Naive B cell (primary cell): Measurements from ENCODE around the gene HENMT1. TPM values are rescaled to one million over a fixed set of nuclear protein-coding genes. Genes with fewer than 3 reads are reported as not detected.
"Not testable (repeated sequence)": the region's sequence is repeated elsewhere in the genome, so short reads cannot be mapped to it uniquely, and the experiment has no call there.

Experiments
- ATAC-seq, 2 donors: fragments of 150-1000 bp; cut with Tn5 transposase; 2 replicates each; pipeline ENCODE4 v1.10.0; 2021; ENCODE audit warnings: low read depth in 2 of 2, mild to moderate bottlenecking in 2 of 2, moderate library complexity in 2 of 2
- DNase-seq: peaks from one replicate; pipeline ENCODE4 v3.0.0; 2022
- H3K27ac Mint-ChIP-seq, 6 donors: one replicate each; pipeline ENCODE4 v1.8.0; 2020 to 2022; ENCODE audit warnings: mild to moderate bottlenecking in 6 of 6, mixed read lengths in 6 of 6, moderate library complexity in 5 of 6, inconsistent platforms in 2 of 6
- H3K27me3 Mint-ChIP-seq, 3 donors: one replicate each; pipeline ENCODE4 v1.8.0; 2021 to 2022; ENCODE audit warnings: mixed read lengths in 3 of 3, mild to moderate bottlenecking in 1 of 3
- H3K36me3 Mint-ChIP-seq, 2 donors: one replicate each; pipeline ENCODE4 v1.8.0; 2020 to 2022; ENCODE audit warnings: mixed read lengths in 2 of 2, inconsistent platforms in 1 of 2, mild to moderate bottlenecking in 1 of 2
- H3K4me1 Mint-ChIP-seq, 3 donors: one replicate each; pipeline ENCODE4 v1.8.0; 2020 to 2022; ENCODE audit warnings: mixed read lengths in 3 of 3, inconsistent platforms in 1 of 3, mild to moderate bottlenecking in 1 of 3, moderate library complexity in 1 of 3
- H3K4me3 Mint-ChIP-seq, 8 donors: one replicate each; pipeline ENCODE4 v1.8.0; 2020 to 2022; ENCODE audit warnings: mild to moderate bottlenecking in 8 of 8, mixed read lengths in 8 of 8, moderate library complexity in 8 of 8, inconsistent platforms in 2 of 8
- H3K9me3 Mint-ChIP-seq, 7 donors: one replicate each; pipeline ENCODE4 v1.8.0; 2020 to 2022; ENCODE audit warnings: mixed read lengths in 7 of 7, mild to moderate bottlenecking in 5 of 7, inconsistent platforms in 2 of 7, moderate library complexity in 1 of 7
- polyA plus RNA-seq, 6 donors: library from polyadenylated mRNA; unstranded; fragments of 300-500 nt; fragmentation: Illumina TruSeq; gene quantifications; one replicate each; pipeline ENCODE4 v1.2.3, GENCODE V29; 2021; ENCODE audit warnings: low read depth in 6 of 6

HENMT1 gene
- polyA plus RNA-seq, 6 donors from 2014 or later: 3.2 to 14.6 (median 9.1) TPM

DNA sequence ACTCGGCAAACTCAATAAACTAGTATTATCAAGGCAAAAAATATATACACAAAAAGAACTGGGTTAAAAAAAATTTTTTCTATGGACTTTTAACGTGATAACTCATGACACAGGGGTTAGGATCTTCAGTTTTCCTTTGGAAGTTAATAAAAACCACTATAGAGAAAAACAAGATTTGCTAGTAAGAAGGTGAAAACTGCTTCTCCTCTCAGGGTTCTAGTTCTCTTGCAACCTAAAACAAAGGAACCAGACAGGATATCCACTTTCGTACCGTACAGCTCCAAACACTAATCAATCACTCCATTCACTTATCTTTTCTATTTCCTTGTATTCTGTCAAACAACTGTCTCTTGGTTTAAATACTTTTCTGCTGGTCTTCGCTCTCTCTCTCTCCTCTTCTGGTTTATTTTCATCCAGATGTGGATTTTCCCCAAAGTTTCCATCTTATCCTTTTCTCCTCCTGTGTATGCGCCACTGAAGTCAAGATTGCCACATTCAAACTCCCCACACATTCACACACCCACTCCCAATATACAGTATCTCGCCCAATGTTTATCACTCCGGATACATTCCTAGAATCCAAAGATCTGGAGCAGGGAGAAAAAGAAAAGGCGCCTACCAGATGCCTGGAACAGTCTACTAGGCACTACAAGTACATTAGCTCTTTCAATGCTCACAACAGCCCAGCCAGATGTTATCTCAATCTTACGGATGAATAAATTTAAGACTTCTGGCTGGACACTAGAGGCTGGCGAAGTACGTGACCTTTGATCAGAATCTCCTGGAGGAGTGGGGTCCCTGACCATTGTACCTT is 30.4 kb upstream of the HENMT1 start:
- DNase-seq (no peak), ATAC-seq (no peak)
- Mint-ChIP-seq H3K27me3 (peaks cover 0 to 7% (median 0%) of the 10 kb centered on the region in 3 donors), H3K4me3 (peak overlapping the region; percentile 89 to 100 (median 97)), H3K36me3 (peaks cover 0 to 7% of the 10 kb centered on the region in 2 donors), H3K27ac (peak overlapping the region; percentile 97 to 100 (median 98)), H3K9me3 (no peaks in the 10 kb centered on the region), H3K4me1 (peaks cover 26 to 47% (median 43%) of the 10 kb centered on the region in 3 donors)

- DNase-seq: no peak
- Mint-ChIP-seq H3K27ac (no peak overlapping the region), H3K27me3 (peaks cover 5 to 24% (median 15%) of the 10 kb centered on the region in 3 donors)
Measured at GRCh38 chr1:108686614-108687313, 25.9 kb upstream of the HENMT1 start.

GRCh38 chr1:108685529-108685928 is 24.6 kb upstream of the HENMT1 start:
- no peak for ATAC-seq
- peaks cover 5 to 34% (median 15%) of the 10 kb centered on the region in 3 donors for H3K27me3 Mint-ChIP-seq
- H3K27ac Mint-ChIP-seq: no peak overlapping the region
- H3K4me1 Mint-ChIP-seq: peaks cover 0 to 4% (median 3%) of the 10 kb centered on the region in 3 donors
- no peak for DNase-seq
- no peak overlapping the region for H3K4me3 Mint-ChIP-seq
- H3K9me3 Mint-ChIP-seq: no peaks in the 10 kb centered on the region
- H3K36me3 Mint-ChIP-seq: no peaks in the 10 kb centered on the region

More at GRCh38 chr1:108686614-108687313, 25.9 kb upstream of the HENMT1 start:
- Mint-ChIP-seq H3K4me3 (no peak overlapping the region), H3K36me3 (no peaks in the 10 kb centered on the region), H3K9me3 (no peaks in the 10 kb centered on the region), H3K4me1 (peaks cover 5 to 15% (median 15%) of the 10 kb centered on the region in 3 donors)
- no peak for ATAC-seq

DNA sequence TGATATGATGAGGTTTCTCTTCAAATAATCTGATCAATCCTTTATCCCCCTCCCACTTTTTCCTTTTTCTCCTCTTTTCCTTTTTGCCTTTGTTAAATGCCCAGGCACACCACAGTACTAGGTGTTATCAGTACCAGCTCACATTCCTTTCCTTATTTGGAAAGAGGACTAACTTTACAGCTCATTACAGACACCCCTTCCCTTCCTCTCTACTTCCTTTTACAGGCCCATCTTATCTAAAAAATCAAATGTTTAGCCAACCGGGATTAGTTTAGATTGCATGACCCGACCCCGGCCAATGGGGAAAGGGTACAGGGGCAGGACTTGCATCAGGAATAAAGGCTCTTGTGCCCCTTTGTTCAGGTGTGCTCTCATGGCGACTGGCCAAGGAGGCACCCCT is 20.8 kb upstream of the HENMT1 start:
- H3K9me3 Mint-ChIP-seq, H3K27ac Mint-ChIP-seq, DNase-seq, H3K36me3 Mint-ChIP-seq, ATAC-seq, H3K4me1 Mint-ChIP-seq: not testable (repeated sequence)
- Mint-ChIP-seq H3K4me3 (peak overlapping the region in 1 of 8 donors; percentile 69), H3K27me3 (peaks cover 5 to 28% (median 20%) of the 10 kb centered on the region in 3 donors)

DNA sequence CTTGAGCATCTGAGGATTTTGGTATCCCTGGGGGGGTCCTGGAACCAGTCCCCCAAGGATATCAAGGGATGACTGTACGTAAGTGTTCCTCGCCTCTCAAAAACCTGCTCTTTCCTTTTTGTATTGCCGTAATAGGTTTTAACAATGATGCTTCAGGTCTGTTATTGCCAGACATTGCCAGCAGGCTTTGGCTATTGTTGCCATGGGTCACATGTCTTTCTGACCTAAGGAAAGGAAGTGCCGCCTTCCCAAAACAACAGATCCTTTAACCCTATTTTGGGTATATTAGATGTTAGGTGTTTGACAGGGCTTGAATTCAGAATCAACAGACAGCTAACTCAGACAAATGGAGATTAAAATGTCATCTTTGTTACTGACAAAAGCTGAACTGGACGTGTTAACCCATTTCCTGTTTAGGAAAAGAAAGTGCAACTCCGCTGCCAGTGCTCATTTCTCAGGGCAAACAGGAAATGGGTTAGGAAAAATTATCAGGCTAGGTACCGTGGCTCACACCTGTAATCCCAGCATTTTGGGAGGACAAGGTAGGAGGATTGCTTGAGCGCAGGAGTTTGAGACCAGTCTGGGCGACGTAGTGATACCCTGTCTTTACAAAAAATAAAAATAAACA is 18.8 kb upstream of the HENMT1 start:
- no peak overlapping the region for H3K27ac Mint-ChIP-seq
- H3K27me3 Mint-ChIP-seq: peaks cover 7 to 28% (median 16%) of the 10 kb centered on the region in 3 donors
- DNase-seq: no peak
- peaks cover 0 to 2% (median 0%) of the 10 kb centered on the region in 7 donors for H3K9me3 Mint-ChIP-seq
- ATAC-seq: no peak
- no peaks in the 10 kb centered on the region for H3K36me3 Mint-ChIP-seq
- no peak overlapping the region for H3K4me3 Mint-ChIP-seq
- H3K4me1 Mint-ChIP-seq: peaks cover 0 to 6% (median 0%) of the 10 kb centered on the region in 3 donors

GRCh38 chr1:108678706-108679105 is 17.8 kb upstream of the HENMT1 start:
- peaks cover 11 to 25% (median 16%) of the 10 kb centered on the region in 3 donors for H3K27me3 Mint-ChIP-seq
- H3K9me3 Mint-ChIP-seq: peaks cover 0 to 3% (median 0%) of the 10 kb centered on the region in 7 donors
- DNase-seq: no peak
- no peak overlapping the region for H3K27ac Mint-ChIP-seq
- ATAC-seq: peak; percentile 41 to 65
- H3K4me3 Mint-ChIP-seq: peak overlapping the region in 1 of 8 donors; percentile 3
- peaks cover 0 to 6% (median 0%) of the 10 kb centered on the region in 3 donors for H3K4me1 Mint-ChIP-seq
- no peaks in the 10 kb centered on the region for H3K36me3 Mint-ChIP-seq

- no peaks in the 10 kb centered on the region for H3K36me3 Mint-ChIP-seq
- no peak for ATAC-seq
- H3K4me3 Mint-ChIP-seq: no peak overlapping the region
- H3K27ac Mint-ChIP-seq: no peak overlapping the region
- peaks cover 11 to 42% (median 31%) of the 10 kb centered on the region in 3 donors for H3K27me3 Mint-ChIP-seq
- peaks cover 0 to 3% (median 0%) of the 10 kb centered on the region in 7 donors for H3K9me3 Mint-ChIP-seq
- DNase-seq: no peak
- H3K4me1 Mint-ChIP-seq: peaks cover 0 to 3% (median 0%) of the 10 kb centered on the region in 3 donors
Measured at GRCh38 chr1:108671143-108671542, 10.2 kb upstream of the HENMT1 start.

- H3K27ac Mint-ChIP-seq: no peak overlapping the region
- H3K9me3 Mint-ChIP-seq: peaks cover 0 to 3% (median 0%) of the 10 kb centered on the region in 7 donors
- H3K27me3 Mint-ChIP-seq: peaks cover 11 to 42% (median 31%) of the 10 kb centered on the region in 3 donors
- DNase-seq: no peak
- peaks cover 0 to 3% (median 0%) of the 10 kb centered on the region in 3 donors for H3K4me1 Mint-ChIP-seq
- no peaks in the 10 kb centered on the region for H3K36me3 Mint-ChIP-seq
- no peak overlapping the region for H3K4me3 Mint-ChIP-seq
- ATAC-seq: no peak
Measured at GRCh38 chr1:108670131-108670773, 9.4 kb upstream of the HENMT1 start.

GRCh38 chr1:108669679-108670078 is 8.8 kb upstream of the HENMT1 start:
- Mint-ChIP-seq H3K4me1 (peaks cover 0 to 3% (median 0%) of the 10 kb centered on the region in 3 donors), H3K4me3 (no peak overlapping the region), H3K36me3 (no peaks in the 10 kb centered on the region), H3K9me3 (peaks cover 0 to 1% (median 0%) of the 10 kb centered on the region in 7 donors), H3K27ac (no peak overlapping the region), H3K27me3 (peaks cover 11 to 40% (median 31%) of the 10 kb centered on the region in 3 donors)
- ATAC-seq (no peak), DNase-seq (no peak)

GRCh38 chr1:108668777-108669176 is 7.9 kb upstream of the HENMT1 start:
- DNase-seq (no peak), ATAC-seq (no peak)
- Mint-ChIP-seq H3K27ac (no peak overlapping the region), H3K27me3 (peaks cover 11 to 34% (median 31%) of the 10 kb centered on the region in 3 donors), H3K36me3 (no peaks in the 10 kb centered on the region), H3K4me1 (peaks cover 0 to 3% (median 0%) of the 10 kb centered on the region in 3 donors), H3K9me3 (peaks cover 0 to 1% (median 0%) of the 10 kb centered on the region in 7 donors), H3K4me3 (no peak overlapping the region)

GRCh38 chr1:108667422-108667821 is 6.5 kb upstream of the HENMT1 start:
- H3K36me3 Mint-ChIP-seq, H3K9me3 Mint-ChIP-seq, ATAC-seq, H3K4me3 Mint-ChIP-seq, DNase-seq, H3K4me1 Mint-ChIP-seq, H3K27ac Mint-ChIP-seq: not testable (repeated sequence)
- H3K27me3 Mint-ChIP-seq: peaks cover 11 to 30% (median 26%) of the 10 kb centered on the region in 3 donors

DNA sequence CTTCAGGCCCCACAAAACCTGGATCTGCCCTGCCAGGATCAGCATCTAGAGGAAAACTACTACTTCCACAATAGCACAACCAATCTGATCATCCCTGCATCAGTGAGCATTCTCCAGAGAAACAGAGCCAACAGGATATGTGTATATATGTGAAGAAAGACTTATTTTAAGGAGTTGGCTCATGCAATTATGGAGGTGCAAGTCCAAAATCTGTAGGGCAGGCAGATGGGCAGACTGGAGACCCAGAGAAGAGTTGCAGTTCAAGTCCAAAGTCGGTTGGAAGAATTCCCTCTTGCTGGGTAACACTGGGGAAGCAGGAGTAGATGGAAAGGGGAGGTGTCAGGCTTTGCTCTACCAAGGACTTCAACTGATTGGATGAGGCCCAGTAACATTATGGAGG is 4.9 kb upstream of the HENMT1 start:
- no peak for DNase-seq
- Mint-ChIP-seq H3K4me1 (peaks cover 0 to 14% (median 0%) of the 10 kb centered on the region in 3 donors), H3K27ac (no peak overlapping the region), H3K27me3 (peaks cover 4 to 16% (median 13%) of the 10 kb centered on the region in 3 donors), H3K4me3 (no peak overlapping the region), H3K9me3 (no peaks in the 10 kb centered on the region), H3K36me3 (no peaks in the 10 kb centered on the region)
- ATAC-seq: no peak

DNA sequence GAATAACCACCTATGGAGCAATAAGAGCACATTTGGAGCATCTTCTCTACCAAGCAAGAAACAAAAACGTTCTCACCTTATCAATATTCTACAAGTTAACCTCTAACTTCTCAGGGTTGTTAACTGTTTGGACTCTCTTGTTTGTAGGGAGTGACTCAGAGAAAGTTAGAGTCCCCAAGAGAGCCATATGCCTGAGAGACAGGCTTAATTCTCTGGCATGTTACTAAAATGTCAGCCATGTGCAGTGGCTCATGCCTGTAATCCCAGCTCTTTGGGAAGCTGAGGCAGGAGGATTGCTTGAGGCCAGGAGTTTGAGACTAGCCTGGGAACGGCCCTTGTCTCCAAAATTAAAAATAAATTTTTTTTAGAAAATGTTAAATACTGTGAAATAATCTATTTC is 4.2 kb upstream of the HENMT1 start:
- Mint-ChIP-seq H3K4me3 (no peak overlapping the region), H3K36me3 (no peaks in the 10 kb centered on the region), H3K27ac (peak overlapping the region in 1 of 6 donors; percentile 16), H3K4me1 (peaks cover 0 to 19% (median 0%) of the 10 kb centered on the region in 3 donors), H3K27me3 (peaks cover 4 to 12% (median 9%) of the 10 kb centered on the region in 3 donors), H3K9me3 (peaks cover 0 to 2% (median 0%) of the 10 kb centered on the region in 7 donors)
- DNase-seq (no peak), ATAC-seq (no peak)
